Measurements from ENCODE around the gene OR5D13.

The OR5D13 gene

DNA sequence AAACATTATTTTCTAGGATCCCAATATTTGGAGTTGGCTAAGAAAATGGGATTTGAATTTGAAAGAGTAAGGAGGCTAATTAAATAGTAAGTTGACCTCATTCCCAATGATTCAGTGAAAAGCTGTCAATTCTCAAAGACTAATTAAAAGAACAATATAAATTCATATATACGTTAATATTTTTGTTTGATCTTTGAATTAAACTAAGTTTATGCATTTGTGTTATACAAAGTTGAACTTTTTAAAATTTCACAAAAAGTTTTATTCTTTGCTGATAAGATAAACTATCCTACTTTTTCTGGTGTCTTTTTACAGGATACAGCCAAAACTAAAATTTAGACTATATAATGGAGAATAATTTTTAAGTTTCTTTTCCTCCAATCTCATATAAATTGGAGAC, 37.8 kb downstream of the OR5D13 start, which contains the start of gene OR5L1:
Gene OR5L1, plus strand, starts transcription at position 301 of the 400 bp plus-strand sequence. CDS start 100 bp downstream, outside the sequence.
- TF ChIP-seq, protein P1, sequence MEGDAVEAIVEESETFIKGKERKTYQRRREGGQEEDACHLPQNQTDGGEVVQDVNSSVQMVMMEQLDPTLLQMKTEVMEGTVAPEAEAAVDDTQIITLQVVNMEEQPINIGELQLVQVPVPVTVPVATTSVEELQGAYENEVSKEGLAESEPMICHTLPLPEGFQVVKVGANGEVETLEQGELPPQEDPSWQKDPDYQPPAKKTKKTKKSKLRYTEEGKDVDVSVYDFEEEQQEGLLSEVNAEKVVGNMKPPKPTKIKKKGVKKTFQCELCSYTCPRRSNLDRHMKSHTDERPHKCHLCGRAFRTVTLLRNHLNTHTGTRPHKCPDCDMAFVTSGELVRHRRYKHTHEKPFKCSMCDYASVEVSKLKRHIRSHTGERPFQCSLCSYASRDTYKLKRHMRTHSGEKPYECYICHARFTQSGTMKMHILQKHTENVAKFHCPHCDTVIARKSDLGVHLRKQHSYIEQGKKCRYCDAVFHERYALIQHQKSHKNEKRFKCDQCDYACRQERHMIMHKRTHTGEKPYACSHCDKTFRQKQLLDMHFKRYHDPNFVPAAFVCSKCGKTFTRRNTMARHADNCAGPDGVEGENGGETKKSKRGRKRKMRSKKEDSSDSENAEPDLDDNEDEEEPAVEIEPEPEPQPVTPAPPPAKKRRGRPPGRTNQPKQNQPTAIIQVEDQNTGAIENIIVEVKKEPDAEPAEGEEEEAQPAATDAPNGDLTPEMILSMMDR (IDR thresholded peaks at IDR 0.05; ENCODE audit: extremely low read depth, missing control alignments), result no peak
- no peak for DNase-seq (ENCODE audit: low spot score)

DNA sequence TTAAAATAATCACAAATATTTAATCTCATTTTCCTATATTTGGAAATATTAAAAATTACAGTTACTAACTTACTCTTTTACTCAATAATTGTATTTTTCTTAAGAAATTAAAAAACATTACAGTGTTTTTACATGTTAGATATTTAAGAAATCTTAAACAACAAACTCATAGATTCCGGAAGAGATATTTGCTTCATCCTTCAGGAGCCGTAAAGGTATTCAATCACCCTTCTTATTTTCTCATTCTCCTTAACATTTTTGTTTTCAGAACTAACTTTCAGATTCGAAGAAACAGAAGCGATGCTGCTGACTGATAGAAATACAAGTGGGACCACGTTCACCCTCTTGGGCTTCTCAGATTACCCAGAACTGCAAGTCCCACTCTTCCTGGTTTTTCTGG, 46.1 kb downstream of the OR5D13 start, which contains the start of gene OR5D18:
Gene OR5D18, plus strand, starts transcription at position 301 of the 400 bp plus-strand sequence. Its CDS starts 0 bp downstream, at position 301.
- TF ChIP-seq, protein P1 (IDR thresholded peaks at IDR 0.05; ENCODE audit: extremely low read depth, missing control alignments), result no peak
- no peak for DNase-seq (ENCODE audit: low spot score)
